ENCODE results near the gene NUP88. TPM values are rescaled to one million over a fixed set of nuclear protein-coding genes. Genes with fewer than 3 reads are reported as not detected.
A peak's percentile ranks its signal among the peaks of the same experiment; 100 is the strongest.

NUP88 gene
- total RNA-seq, 1 donor from 2014 or later, result 45.1 TPM

DNA sequence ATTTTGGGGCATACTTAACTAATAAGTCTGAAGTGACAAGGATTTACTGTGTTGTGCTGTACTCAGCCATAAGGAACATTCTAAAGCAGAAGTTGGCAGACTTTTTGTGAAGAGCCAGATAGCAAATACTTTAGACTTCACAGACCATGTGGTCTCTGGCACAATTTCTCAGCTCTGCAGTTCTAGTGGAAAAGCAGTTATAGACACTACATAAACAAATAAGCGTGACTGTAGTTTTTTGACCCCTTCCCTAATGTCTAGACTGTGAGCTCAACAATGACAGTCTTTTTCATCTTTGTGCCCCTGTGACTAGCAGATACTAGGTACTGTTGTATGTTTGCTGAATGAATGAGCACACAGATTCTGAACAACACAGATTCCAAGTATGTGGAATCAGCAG lies 5.4 kb upstream of the NUP88 start:
- intact Hi-C loops (cut with DNase I), result no loop called here
- DNase-seq (ENCODE audit: low spot score), result no peak

GRCh38 chr17:5422505-5422904 lies 3.0 kb upstream of the NUP88 start:
- no peak for DNase-seq (ENCODE audit: low spot score)
- intact Hi-C loops (cut with DNase I), result no loop called here

- peak; percentile 95 for DNase-seq (ENCODE audit: low spot score)
- intact Hi-C loops (cut with DNase I), result no loop called here
Measured at GRCh38 chr17:5419959-5420653, 644 bp upstream of the NUP88 start, which contains the start of gene RPAIN. Gene RPAIN (plus strand): TSS chr17:5420182. CDS start chr17:5420211, 29 bp downstream.

DNA sequence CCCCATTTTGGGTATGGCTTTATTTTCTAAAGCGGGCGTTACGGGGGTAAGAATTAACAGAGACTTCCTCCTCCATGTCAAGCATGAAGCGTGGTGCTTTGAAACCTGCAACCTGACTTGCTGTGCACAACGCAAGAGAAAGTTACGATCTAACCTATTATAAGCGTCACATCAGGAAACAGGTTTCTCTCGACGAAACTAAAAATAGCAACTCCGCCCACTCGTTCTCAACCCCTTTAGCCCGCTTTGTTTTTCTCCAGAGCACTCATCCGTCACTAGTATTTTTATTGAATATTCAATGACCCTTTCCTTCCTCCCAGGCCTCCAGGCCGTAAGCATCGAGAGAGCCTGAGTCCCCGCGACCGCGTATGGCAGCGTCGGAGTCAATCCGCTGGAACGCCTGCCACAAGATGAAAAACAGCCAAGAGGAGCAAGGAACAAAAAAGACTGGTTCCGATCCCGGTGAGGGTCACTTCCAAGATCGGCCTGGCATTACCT lies 555 bp downstream of the NUP88 start:
- intact Hi-C loops (cut with DNase I), result no loop called here
- DNase-seq (ENCODE audit: low spot score), result no peak

DNA sequence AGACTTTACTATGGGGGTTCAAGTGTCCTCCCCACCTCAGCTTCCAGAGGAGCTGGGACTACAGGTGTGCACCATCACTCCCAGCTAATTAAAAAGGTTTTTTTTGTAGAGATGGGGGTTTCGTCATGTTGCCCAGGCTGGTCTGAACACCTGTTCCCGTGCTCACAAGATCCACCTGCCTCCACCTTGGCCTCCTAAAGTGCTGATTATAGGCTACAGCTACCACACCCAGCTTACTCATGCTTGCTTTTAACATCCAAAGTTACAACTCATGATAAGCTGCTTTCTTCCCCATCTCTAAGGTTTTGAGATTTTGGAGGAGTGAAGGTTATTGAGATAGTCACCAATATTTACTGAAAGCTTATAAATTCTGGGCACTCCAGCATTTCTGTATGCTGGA lies 2.6 kb downstream of the NUP88 start:
- intact Hi-C loops (cut with DNase I), result no loop called here
- no peak for DNase-seq (ENCODE audit: low spot score)

DNA sequence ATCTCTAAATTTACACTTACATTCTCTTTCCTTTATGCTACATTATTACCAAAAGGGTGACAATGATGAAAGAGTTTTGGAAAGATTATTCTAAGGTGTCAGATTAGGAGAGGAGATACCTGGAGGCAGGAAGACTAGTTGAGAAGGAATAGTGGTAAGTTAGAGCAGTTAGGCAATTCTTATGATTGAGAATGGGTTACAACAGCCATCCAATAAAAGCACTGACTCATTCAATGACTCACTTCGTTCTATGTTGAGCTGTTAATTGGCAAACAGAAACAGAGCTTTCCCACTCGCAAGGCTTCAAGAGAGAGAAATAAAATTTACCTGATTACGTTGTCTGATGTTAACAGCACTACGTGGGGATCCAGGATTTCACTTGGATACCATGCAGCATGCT lies 5.8 kb downstream of the NUP88 start:
- DNase-seq (ENCODE audit: low spot score), result no peak
- intact Hi-C loops (cut with DNase I), result no loop called here

DNA sequence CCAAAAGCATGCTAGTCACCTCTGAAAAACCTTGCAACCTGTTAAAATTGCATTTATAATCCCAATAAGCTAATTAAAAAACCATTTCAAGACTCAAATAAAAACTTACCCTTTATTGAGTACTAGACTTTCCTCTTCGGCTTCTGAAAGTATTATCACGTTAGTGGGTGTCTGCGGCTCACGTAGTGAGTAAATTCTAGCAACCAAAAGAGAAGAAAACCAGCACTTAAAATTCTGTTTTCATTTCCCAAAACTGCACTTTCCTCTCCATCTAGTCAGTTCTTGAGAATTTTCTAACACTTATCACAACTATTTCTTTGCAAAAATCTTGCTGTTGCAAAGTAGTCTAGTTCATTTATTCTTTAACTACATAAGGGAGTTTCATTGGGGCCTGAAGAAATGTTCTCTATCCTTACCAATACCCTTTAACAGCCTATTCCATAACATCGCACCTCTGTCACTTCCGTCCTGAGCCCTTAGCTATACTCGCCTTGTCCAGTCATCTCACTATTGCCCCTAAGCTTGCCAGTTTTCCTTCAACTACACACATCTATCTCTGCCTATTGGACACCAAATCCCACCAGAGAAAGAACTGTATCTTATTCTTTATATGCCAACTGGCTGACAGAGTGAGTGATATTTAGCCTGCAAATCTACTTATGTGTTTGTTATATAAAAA lies 8.7 kb downstream of the NUP88 start:
- DNase-seq (ENCODE audit: low spot score), result no peak
- intact Hi-C loops (cut with DNase I), result no loop called here

DNA sequence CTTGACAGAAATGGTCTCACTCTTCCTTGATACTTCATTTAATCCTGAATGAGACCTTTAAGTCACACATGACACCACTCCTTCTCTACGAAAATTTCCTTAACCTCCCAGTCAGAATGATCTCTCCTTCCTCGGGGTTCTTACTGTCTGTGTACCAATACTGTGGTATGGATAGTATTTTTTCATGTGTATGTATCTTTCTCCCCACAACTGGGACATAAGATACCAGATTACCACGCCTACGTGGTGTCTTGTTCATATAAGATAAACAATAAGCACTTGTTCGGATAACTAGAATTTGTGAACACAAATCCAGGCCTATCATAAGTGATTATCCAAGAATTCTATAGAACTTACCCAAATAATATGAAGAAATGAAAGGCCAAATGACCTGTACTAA lies 11.3 kb downstream of the NUP88 start:
- intact Hi-C loops (cut with DNase I), result no loop called here
- no peak for DNase-seq (ENCODE audit: low spot score)

GRCh38 chr17:5405400-5405799 lies 14.1 kb downstream of the NUP88 start:
- intact Hi-C loops (cut with DNase I), result no loop called here
- no peak for DNase-seq (ENCODE audit: low spot score)

DNA sequence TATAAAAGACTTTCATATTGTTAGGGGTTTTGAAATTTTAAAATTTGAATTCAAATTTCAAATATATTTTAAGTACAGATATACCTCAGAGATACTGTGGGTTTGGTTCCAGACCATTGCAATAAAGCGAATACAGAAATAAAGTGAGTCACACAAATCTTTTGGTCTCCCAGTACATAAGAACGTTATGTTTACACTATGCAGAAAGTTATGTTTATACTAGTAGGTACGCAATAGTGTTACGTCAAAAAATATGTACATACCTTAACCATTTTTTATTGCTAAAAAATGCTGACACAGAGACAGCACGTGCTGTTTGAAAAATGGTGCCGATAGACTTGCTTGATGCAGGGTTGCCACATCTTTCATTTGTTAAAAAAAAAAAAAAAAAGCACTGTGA lies 19.7 kb downstream of the NUP88 start:
- DNase-seq (ENCODE audit: low spot score), result no peak
- intact Hi-C loops (cut with DNase I), result no loop called here

DNA sequence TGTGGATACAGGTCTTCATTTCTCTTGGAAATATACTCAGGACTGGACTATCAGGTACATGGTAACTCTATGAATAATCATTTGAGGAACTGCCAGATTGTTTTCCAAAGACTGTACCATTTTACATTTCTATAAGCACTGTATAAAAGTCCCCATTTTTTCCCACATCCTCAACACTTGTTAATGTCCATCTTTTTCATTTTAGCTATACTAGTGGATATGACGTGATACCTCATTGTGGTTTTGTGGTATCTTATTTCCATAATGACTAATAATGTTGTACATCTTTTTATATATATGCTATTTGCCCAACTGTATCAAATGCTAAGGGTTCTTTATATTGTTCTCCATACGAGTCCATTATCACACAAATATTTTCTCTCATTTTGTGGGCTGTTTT lies 22.9 kb downstream of the NUP88 start:
- intact Hi-C loops (cut with DNase I), result no loop called here
- DNase-seq (ENCODE audit: low spot score), result no peak

DNA sequence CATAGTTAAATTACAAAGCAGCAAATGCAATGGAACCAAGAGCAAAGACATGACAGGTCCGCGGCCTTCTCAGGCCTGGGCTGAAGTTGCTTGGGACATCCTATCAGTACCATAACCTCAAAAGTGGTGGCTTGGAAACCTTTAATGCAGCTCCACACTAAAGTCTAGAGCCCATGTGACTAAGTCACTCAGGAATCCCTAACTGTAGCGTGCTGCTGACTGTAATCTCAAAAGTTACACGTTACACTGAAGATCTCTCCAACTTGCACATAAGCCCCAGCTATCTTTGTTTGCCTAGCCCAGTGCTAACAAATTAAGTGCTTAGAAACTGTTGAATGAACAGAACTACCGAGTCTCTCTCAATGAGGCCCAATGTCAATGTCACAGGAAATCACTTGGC lies 27.8 kb downstream of the NUP88 start:
- intact Hi-C loops (cut with DNase I), result no loop called here
- no peak for DNase-seq (ENCODE audit: low spot score)

DNA sequence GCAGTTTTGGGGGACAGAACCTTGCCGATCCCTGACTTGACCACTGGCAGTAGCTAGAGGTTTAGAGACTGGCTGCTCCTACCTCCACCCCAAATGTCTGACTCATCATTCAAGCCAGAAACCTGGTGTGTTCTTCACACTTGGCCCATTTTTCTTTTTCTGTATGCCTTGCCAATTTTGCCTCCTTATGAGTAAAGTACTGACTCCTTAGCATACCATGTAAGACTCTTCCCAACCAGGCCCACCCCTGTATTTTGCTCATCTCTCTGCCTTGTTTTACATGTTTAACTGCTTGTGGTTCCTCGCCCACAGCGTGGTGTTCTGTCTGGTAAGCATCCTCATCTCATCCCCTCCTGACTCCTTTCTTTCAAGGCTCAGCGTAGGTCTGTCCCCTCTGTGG lies 37.9 kb downstream of the NUP88 start:
- intact Hi-C loops (cut with DNase I), result no loop called here
- no peak for DNase-seq (ENCODE audit: low spot score)

DNA sequence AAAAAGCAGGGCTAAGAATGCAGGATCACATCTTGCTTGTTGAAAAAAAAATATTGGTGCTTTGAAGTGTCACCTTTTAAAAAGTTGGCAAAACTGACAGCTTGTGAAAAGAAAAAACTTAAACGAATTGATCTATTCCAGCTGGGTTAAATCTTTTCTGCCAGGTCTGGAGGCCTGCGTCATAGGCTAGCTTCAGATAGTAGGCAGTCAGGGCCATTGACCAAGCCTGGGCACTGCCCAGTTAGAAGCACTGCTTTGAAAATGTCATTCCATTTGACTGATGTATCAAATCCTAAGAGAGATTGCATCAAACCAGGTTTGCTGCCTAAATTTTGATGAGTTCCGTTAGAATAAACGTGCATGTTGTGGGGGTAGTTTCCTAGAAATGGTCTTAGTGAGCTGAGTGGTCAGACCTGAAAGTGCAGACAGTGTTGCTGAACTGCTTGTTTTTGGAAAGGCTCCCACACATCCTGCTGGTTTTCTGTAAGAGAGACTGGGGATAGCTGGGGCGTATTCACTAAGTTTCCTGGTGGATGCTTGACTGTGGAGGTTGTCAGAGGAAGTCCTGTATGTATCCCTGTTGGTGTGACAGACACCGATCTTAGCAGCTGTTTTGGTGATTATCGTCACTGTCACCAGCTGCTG lies 38.8 kb downstream of the NUP88 start:
- intact Hi-C loops (cut with DNase I), result no loop called here
- DNase-seq (ENCODE audit: low spot score), result no peak

DNA sequence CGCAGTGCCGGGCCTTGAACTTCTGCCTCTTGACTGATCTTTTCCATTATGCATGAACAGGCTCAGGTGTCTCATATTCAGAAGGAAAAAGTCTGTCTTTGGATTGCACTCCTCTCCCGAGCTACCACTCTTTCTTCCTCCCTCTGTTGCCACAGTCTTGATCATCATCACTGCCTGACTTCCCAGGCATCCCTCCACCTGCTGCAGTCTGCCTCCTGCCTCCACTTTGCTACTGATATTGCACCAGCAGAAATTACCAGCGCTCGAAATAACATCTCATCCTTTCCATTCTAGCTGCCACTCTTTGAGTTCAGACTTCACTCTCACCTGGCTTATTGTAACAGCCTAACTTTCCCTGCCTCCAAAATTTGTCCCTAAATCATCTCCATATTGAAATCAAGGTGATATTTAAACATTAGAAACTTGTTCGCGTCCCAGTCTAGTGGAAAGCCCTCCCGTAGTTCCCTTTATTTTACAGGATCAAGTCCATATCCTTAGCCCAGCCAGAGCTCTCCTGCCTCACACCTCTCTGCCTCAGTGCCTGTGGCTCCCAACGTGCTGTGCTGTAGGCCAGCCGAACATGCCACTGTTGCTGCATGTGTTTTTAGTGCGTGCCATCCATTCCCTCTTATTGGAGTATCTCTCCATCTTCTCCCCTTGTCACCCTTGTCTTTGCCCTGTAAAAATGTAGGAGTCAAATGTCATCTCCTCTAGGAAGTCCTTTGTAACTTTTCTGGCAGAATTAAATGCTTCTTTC lies 39.9 kb downstream of the NUP88 start:
- no peak for DNase-seq (ENCODE audit: low spot score)
- intact Hi-C loops (cut with DNase I), result no loop called here

GRCh38 chr17:5378566-5379207 lies 40.8 kb downstream of the NUP88 start:
- no peak for DNase-seq (ENCODE audit: low spot score)
- intact Hi-C loops (cut with DNase I), result no loop called here

DNA sequence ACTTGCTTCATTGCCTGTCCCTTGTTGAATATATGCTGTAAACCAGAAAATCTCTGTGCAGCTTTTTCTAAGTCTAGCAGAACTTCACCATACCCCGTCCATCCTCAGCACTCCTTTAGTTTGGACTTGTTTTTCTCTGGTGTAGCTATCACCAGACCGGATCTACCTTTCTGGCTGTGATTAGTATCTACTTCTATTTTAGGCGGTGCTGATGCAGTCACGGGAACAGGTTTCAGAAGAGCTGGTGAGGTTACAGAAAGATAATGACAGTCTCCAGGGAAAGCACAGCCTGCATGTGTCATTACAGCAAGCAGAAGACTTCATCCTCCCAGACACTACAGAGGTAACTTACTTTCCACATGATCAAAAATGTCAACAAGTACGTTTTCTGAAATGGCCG lies 46.4 kb downstream of the NUP88 start:
- no peak for DNase-seq (ENCODE audit: low spot score)
- intact Hi-C loops (cut with DNase I), result no loop called here

GRCh38 chr17:5370411-5370810 lies 49.1 kb downstream of the NUP88 start:
- DNase-seq (ENCODE audit: low spot score), result no peak
- intact Hi-C loops (cut with DNase I), result no loop called here

GRCh38 chr17:5365831-5366230 lies 53.6 kb downstream of the NUP88 start:
- intact Hi-C loops (cut with DNase I), result no loop called here
- DNase-seq (ENCODE audit: low spot score), result no peak

GRCh38 chr17:5364696-5365095 lies 54.8 kb downstream of the NUP88 start:
- intact Hi-C loops (cut with DNase I), result no loop called here
- DNase-seq (ENCODE audit: low spot score), result no peak

All from cardiac septum (tissue), 1 donor.